Measurements from ENCODE around the gene MMP2. TPM values are rescaled to one million over a fixed set of nuclear protein-coding genes. Genes with fewer than 3 reads are reported as not detected.

MMP2 gene
- total and polyA plus RNA-seq, 9 donors, result 277 to 709 (median 445) TPM

DNA sequence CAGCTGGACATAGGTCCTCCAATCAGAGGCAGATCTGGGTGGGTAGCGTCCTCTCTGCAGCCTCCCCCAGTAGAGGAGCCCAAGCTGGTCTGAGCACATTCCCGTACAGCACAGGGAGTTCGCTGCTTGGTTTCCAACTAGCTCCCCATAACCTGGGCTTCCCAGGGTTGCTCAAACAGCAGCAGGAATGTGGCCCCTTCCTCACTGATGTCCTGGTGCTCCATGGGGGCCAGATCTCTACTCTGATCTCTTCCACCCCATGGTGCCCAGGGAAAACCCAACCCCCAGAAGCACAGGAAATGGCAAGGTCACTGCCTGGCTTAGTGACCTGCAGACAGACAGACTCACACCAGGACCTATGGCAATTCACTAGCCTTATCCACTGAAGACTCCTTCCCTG lies 11.1 kb upstream of the MMP2 start:
- Histone ChIP-seq H3K4me1 (ENCODE audit: control insufficient read depth, insufficient read depth, low read length) (peaks cover 12% of the 10 kb centered on the region), H3K9me3 (replicated peaks; ENCODE audit: control insufficient read depth, low read depth, low read length) (no peaks in the 10 kb centered on the region), H3K27me3 (ENCODE audit: control insufficient read depth, insufficient read depth, low read length) (no peaks in the 10 kb centered on the region), H3K27ac (ENCODE audit: low read length) (no peak overlapping the region), H3K36me3 (ENCODE audit: control insufficient read depth, insufficient read depth, low read length) (no peaks in the 10 kb centered on the region), H3K4me3 (ENCODE audit: low read length) (no peak overlapping the region)
- 91% methylated on average over 2 of the region's 3 CpGs for WGBS (ENCODE audit: insufficient coverage)
- DNase-seq, result no peak

DNA sequence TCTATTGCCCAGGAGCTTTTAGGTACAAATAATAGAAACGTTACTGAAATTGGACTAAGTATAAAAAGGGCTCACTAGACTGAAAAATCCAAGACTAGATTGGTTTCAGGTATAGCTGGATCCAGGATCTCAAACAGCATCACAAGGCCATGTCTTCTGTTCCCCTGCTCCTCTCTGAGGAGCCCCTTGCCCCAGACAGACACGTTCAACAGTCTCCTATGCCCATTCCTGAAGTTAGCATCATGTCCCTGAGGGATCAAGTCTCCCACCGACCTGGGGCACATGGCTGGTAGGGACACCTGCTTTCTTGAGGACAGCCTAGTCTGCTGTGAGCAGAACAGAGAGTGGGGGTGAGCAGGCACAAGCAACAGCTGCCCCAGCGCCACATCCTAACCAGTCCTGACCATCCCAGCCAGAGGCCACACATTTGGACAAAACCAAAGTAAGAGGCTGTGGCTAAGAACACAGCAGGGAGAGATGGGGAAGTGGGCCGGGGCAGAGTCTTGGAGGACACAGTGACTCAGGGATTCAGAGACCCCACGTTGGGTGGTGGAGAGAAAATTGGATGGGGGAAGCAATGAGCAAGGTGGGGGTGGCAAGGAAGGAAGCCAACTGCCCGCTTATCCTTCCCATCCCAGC lies 10.5 kb upstream of the MMP2 start:
- Histone ChIP-seq H3K36me3 (ENCODE audit: control insufficient read depth, insufficient read depth, low read length) (no peaks in the 10 kb centered on the region), H3K27me3 (ENCODE audit: control insufficient read depth, insufficient read depth, low read length) (no peaks in the 10 kb centered on the region), H3K9me3 (replicated peaks; ENCODE audit: control insufficient read depth, low read depth, low read length) (no peaks in the 10 kb centered on the region), H3K4me3 (ENCODE audit: low read length) (no peak overlapping the region), H3K27ac (ENCODE audit: low read length) (no peak overlapping the region), H3K4me1 (ENCODE audit: control insufficient read depth, insufficient read depth, low read length) (peaks cover 12% of the 10 kb centered on the region)
- 74% methylated on average over 5 of the region's 7 CpGs for WGBS (ENCODE audit: insufficient coverage)
- DNase-seq, result no peak

GRCh38 chr16:55469821-55470532 lies 9.0 kb upstream of the MMP2 start:
- no peaks in the 10 kb centered on the region for H3K27me3 ChIP-seq (ENCODE audit: control insufficient read depth, insufficient read depth, low read length)
- DNase-seq, result no peak
- no peaks in the 10 kb centered on the region for H3K36me3 ChIP-seq (ENCODE audit: control insufficient read depth, insufficient read depth, low read length)
- H3K9me3 ChIP-seq (replicated peaks; ENCODE audit: control insufficient read depth, low read depth, low read length), result no peaks in the 10 kb centered on the region
- H3K27ac ChIP-seq (ENCODE audit: low read length), result no peak overlapping the region
- H3K4me1 ChIP-seq (ENCODE audit: control insufficient read depth, insufficient read depth, low read length), result peaks cover 12% of the 10 kb centered on the region
- H3K4me3 ChIP-seq (ENCODE audit: low read length), result no peak overlapping the region
- WGBS (ENCODE audit: insufficient coverage), result 80% methylated on average over 5 of the region's 9 CpGs

- Histone ChIP-seq H3K27ac (ENCODE audit: low read length) (no peak overlapping the region), H3K36me3 (ENCODE audit: control insufficient read depth, insufficient read depth, low read length) (no peaks in the 10 kb centered on the region), H3K4me3 (ENCODE audit: low read length) (no peak overlapping the region), H3K9me3 (replicated peaks; ENCODE audit: control insufficient read depth, low read depth, low read length) (no peaks in the 10 kb centered on the region), H3K4me1 (ENCODE audit: control insufficient read depth, insufficient read depth, low read length) (peaks cover 13% of the 10 kb centered on the region), H3K27me3 (ENCODE audit: control insufficient read depth, insufficient read depth, low read length) (no peaks in the 10 kb centered on the region)
- WGBS (ENCODE audit: insufficient coverage), result 44% methylated on average over 5 of the region's 7 CpGs
- DNase-seq, result no peak
Observed at GRCh38 chr16:55470533-55471371, 8.2 kb upstream of the MMP2 start.

DNA sequence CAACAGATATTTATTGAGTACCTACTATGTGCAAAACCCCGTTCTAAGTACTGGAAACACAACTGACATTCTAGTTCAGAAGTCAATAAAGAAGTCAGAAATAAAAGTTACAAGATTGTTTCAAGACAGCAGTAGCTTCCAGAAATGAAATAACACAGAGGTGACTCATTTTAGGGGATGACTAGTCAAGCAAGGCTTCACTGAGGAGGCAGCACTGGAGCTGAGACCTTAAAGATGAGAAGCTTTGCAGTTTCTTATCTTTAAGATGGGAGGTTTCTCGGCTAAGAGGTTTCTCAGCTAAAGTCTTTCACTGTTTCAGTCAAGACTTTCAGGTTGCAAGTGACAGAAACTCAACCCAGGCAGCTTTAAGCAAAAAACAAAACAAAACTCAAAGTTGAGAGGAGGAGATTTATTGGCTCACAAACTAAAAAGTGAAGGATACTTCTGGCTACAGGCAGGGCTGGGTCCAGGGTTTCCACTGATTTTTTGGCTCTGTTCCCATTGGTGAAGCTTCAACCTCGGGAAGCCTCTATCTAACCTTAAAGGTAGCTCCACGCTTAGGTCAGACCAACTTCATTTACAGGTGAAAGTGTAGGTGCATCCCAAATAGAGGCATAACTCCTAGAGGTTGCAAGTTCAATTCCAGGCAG lies 7.4 kb upstream of the MMP2 start:
- no peak overlapping the region for H3K27ac ChIP-seq (ENCODE audit: low read length)
- no peaks in the 10 kb centered on the region for H3K9me3 ChIP-seq (replicated peaks; ENCODE audit: control insufficient read depth, low read depth, low read length)
- H3K4me1 ChIP-seq (ENCODE audit: control insufficient read depth, insufficient read depth, low read length), result peaks cover 19% of the 10 kb centered on the region
- no peak for DNase-seq
- H3K36me3 ChIP-seq (ENCODE audit: control insufficient read depth, insufficient read depth, low read length), result no peaks in the 10 kb centered on the region
- H3K4me3 ChIP-seq (ENCODE audit: low read length), result no peak overlapping the region
- no peaks in the 10 kb centered on the region for H3K27me3 ChIP-seq (ENCODE audit: control insufficient read depth, insufficient read depth, low read length)
- WGBS (ENCODE audit: insufficient coverage), result no CpG with 5 or more reads among the region's 4 CpGs

DNA sequence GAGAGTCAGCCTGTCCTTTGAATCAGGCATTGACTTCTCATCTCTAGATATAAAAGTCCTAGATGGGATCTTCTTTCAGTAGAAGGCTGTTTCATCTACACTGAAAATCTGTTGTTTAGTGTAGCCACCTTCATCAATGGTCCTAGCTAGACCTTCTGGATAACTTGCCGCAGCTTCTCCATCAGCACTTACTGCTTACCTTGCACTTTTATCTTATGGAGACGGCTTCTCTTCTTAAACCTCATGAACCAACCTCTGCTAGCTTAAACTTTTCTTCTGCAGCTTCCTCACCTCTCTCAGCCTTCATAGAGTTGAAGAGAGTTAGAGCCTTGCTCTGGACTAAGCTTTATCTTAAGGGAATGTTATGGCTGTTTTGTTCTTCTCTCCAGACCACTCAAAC lies 5.4 kb upstream of the MMP2 start:
- Histone ChIP-seq H3K36me3 (ENCODE audit: control insufficient read depth, insufficient read depth, low read length) (no peaks in the 10 kb centered on the region), H3K9me3 (replicated peaks; ENCODE audit: control insufficient read depth, low read depth, low read length) (no peaks in the 10 kb centered on the region), H3K27me3 (ENCODE audit: control insufficient read depth, insufficient read depth, low read length) (peaks cover 2% of the 10 kb centered on the region), H3K4me3 (ENCODE audit: low read length) (no peak overlapping the region), H3K27ac (ENCODE audit: low read length) (no peak overlapping the region), H3K4me1 (ENCODE audit: control insufficient read depth, insufficient read depth, low read length) (peaks cover 38% of the 10 kb centered on the region)
- DNase-seq, result no peak
- no CpG with 5 or more reads among the region's 2 CpGs for WGBS (ENCODE audit: insufficient coverage)

- WGBS (ENCODE audit: insufficient coverage), result no CpG with 5 or more reads among the region's 3 CpGs
- no peaks in the 10 kb centered on the region for H3K9me3 ChIP-seq (replicated peaks; ENCODE audit: control insufficient read depth, low read depth, low read length)
- peaks cover 5% of the 10 kb centered on the region for H3K27me3 ChIP-seq (ENCODE audit: control insufficient read depth, insufficient read depth, low read length)
- no peak for DNase-seq
- no peak overlapping the region for H3K4me3 ChIP-seq (ENCODE audit: low read length)
- H3K36me3 ChIP-seq (ENCODE audit: control insufficient read depth, insufficient read depth, low read length), result no peaks in the 10 kb centered on the region
- H3K4me1 ChIP-seq (ENCODE audit: control insufficient read depth, insufficient read depth, low read length), result peaks cover 45% of the 10 kb centered on the region
- no peak overlapping the region for H3K27ac ChIP-seq (ENCODE audit: low read length)
Observed at GRCh38 chr16:55474821-55475220, 4.2 kb upstream of the MMP2 start.

GRCh38 chr16:55475919-55476318 lies 3.1 kb upstream of the MMP2 start:
- peaks cover 48% of the 10 kb centered on the region for H3K4me1 ChIP-seq (ENCODE audit: control insufficient read depth, insufficient read depth, low read length)
- H3K27me3 ChIP-seq (ENCODE audit: control insufficient read depth, insufficient read depth, low read length), result peaks cover 8% of the 10 kb centered on the region
- 18% methylated on average over 3 of the region's 5 CpGs for WGBS (ENCODE audit: insufficient coverage)
- H3K9me3 ChIP-seq (replicated peaks; ENCODE audit: control insufficient read depth, low read depth, low read length), result no peaks in the 10 kb centered on the region
- H3K4me3 ChIP-seq (ENCODE audit: low read length), result no peak overlapping the region
- no peaks in the 10 kb centered on the region for H3K36me3 ChIP-seq (ENCODE audit: control insufficient read depth, insufficient read depth, low read length)
- DNase-seq, result peak; percentile 81
- peak overlapping the region; percentile 93 for H3K27ac ChIP-seq (ENCODE audit: low read length)

DNA sequence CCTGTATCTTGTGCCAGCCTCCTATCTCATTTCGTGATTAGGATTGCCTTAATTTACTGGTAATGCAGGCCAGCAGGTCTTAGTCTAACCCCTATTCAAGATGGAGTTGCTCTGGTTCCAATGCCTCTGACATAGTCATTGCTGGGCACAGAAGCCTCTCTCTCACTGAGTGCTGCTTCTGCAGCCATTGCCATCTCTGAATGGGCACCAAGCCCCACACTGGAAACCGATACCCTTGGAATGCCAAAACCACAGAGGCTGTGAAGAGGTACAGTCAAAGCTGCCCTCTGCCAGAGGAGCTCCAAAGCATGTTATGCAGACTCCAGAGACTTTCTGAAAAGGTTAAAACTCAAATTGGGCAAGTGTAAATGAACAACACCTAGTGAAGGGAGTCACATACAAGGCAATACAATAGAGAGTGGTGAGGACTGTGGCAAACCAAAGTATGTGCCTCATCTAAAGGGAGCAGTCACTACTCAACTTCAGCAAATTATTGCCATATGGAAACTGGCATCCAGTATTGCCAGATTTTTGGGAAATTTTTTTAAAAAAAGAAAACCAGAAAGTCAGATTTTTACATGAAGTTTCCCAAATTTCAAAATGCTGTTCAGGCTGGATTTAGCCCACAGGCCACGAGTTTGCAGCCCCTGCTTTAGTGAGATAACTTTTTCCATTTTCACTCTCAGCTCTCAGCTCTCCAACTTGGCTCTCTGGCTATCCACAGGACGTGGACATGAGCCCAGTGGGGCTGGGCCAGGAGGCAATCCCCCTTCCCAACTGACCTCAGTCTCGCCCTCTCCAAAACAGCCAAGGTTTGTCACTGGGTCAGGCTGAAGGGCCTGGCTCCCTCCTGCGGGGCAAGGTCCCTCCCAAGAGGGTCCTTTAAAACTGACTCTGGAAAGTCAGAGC lies 2.1 kb upstream of the MMP2 start:
- H3K27ac ChIP-seq (ENCODE audit: low read length), result peak overlapping the region; percentile 93
- peaks cover 5% of the 10 kb centered on the region for H3K36me3 ChIP-seq (ENCODE audit: control insufficient read depth, insufficient read depth, low read length)
- peaks cover 8% of the 10 kb centered on the region for H3K27me3 ChIP-seq (ENCODE audit: control insufficient read depth, insufficient read depth, low read length)
- peaks cover 53% of the 10 kb centered on the region for H3K4me1 ChIP-seq (ENCODE audit: control insufficient read depth, insufficient read depth, low read length)
- no peak overlapping the region for H3K4me3 ChIP-seq (ENCODE audit: low read length)
- peak; percentile 95 for DNase-seq
- no peaks in the 10 kb centered on the region for H3K9me3 ChIP-seq (replicated peaks; ENCODE audit: control insufficient read depth, low read depth, low read length)
- 49% methylated on average over 6 of the region's 6 CpGs for WGBS (ENCODE audit: insufficient coverage)
